Sigmoid colon (tissue), 7 donors: ENCODE data around the gene MAN2A1. TPM values are rescaled to one million over a fixed set of nuclear protein-coding genes. Genes with fewer than 3 reads are reported as not detected.

Source experiments
- DNase-seq: peaks from one replicate; pipeline ENCODE4 v3.0.0-alpha.2; 2019
- H3K27ac ChIP-seq, 4 donors: fragments of 200-600 bp; sonication (generic); one replicate each; pipeline ENCODE4 v1.5.1; 2016 to 2019; ENCODE audit warnings: mild to moderate bottlenecking in 1 of 4
- H3K27me3 ChIP-seq, 3 donors: fragments of 200-600 bp; sonication (generic); one replicate each; pipeline ENCODE4 v1.5.1; 2019; ENCODE audit warnings: mild to moderate bottlenecking in 1 of 3
- H3K36me3 ChIP-seq, 4 donors: fragments of 200-600 bp; sonication (generic); one replicate each; pipeline ENCODE4 v1.5.1; 2016 to 2019
- H3K4me1 ChIP-seq, 4 donors: fragments of 200-600 bp; sonication (generic); one replicate each; pipeline ENCODE4 v1.5.1; 2017 to 2019
- H3K4me3 ChIP-seq, 4 donors: fragments of 200-600 bp; sonication (generic); one replicate each; pipeline ENCODE4 v1.5.1; 2017 to 2019; ENCODE audit warnings: mild to moderate bottlenecking in 2 of 4, moderate library complexity in 1 of 4
- H3K9me3 ChIP-seq, 4 donors: fragments of 200-600 bp in 3 of 4; sonication (generic) in 3 of 4; one replicate each; pipeline versions ENCODE4 v1.5.1 to v1.6.1; 2013 to 2019
- EP300 ChIP-seq, 4 donors: sonication (generic); formaldehyde crosslinking; IDR thresholded peaks; one replicate each; pipeline ENCODE4 v1.6.1; 2017; ENCODE audit warnings: antibody characterized with exemption in 4 of 4
- POLR2A ChIP-seq, 2 donors: fragments of 450-650 bp; IDR thresholded peaks; one replicate each; pipeline ENCODE4 v1.6.1; 2016; ENCODE audit warnings: antibody characterized with exemption in 2 of 2, mild to moderate bottlenecking in 2 of 2, moderate library complexity in 2 of 2
- POLR2AphosphoS5 ChIP-seq, 4 donors: sonication (generic); formaldehyde crosslinking; IDR thresholded peaks; one replicate each; pipeline ENCODE4 v1.6.1; 2017; ENCODE audit warnings: antibody characterized with exemption in 4 of 4
- WGBS, 2 donors: extraction: QIAGEN DNeasy Blood & Tissue Kit; methylation state at CpG; one replicate each; pipeline ENCODE4 v1.1.7; 2013; 5-methylcytosine and 5-hydroxymethylcytosine counted together
- intact Hi-C: fragments of 100-400 bp; cut with DNase I; formaldehyde crosslinking; loops from one replicate; pipeline ENCODE4 v1.15.1; 2023
- polyA plus RNA-seq, 3 donors: library from polyadenylated mRNA; stranded (reverse); fragments of 200-250 nt; gene quantifications; one replicate each; pipeline ENCODE4 v1.2.3, GENCODE V29; 2013
- total RNA-seq, 4 donors: library from RNA; depleted of rRNA; stranded (reverse); fragments of >200 nt; gene quantifications; one replicate each; pipeline ENCODE4 v1.1.0, GENCODE V29; 2016
- TF ChIP-seq, protein P1 (sequence below), 4 experiments: fragments of 450-650 bp in 3 of 4; fragments of 200-600 bp in 1 of 4; IDR thresholded peaks; one replicate each; pipeline ENCODE4 v1.5.1; 2016 to 2019; ENCODE audit warnings: antibody characterized with exemption in 4 of 4, mild to moderate bottlenecking in 3 of 4, moderate library complexity in 2 of 4
- donor health status: healthy with polysubstance abuse.
- donor health status: Bipolar disorder and iron deficiency.
- donor health status: healthy.

MAN2A1 gene
- total and polyA plus RNA-seq, 7 donors, result 3.6 to 58.4 (median 40.2) TPM

DNA sequence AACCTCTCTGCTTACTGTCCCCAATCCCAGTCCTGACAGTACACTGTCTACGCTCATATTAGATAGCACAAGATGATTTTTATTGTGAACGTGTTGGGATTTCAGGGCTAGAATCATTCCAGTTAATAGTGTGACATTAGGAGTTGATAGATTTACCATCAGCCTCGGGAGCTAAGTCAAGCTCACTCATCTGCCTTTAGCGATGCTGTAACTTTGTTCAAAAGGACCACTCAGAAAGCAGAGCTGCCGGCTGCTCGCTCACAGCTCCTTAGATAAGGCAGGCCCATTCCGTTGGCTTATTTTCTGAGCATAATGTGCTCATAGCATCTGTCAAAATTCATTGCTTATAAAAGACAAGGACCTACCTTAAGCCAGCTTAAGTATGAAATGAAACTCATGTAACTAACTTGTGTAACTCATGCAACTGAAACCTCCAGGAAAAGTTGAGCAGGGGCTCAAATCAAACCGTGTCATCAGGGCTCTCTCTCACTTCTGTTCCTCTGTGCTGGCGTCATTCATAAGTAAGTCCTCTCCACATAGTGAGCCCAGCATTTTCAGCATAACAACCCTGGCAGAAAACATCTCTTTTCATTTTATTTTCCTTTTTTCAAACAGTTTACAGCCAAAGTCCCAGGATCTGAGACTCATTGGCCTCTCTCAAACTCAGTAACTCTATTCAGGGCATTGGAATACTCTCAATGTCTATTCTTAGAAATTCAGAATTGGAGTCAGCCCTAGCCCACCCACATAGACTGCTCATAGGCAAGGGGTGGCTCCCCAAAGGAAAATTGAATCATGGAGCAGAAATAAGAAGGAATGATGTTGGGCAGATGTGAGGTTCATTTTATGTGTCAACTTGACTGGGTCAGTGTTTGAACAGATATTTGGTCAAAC, 208.8 kb downstream of the MAN2A1 start:
- intact Hi-C loops, result no loop called here

DNA sequence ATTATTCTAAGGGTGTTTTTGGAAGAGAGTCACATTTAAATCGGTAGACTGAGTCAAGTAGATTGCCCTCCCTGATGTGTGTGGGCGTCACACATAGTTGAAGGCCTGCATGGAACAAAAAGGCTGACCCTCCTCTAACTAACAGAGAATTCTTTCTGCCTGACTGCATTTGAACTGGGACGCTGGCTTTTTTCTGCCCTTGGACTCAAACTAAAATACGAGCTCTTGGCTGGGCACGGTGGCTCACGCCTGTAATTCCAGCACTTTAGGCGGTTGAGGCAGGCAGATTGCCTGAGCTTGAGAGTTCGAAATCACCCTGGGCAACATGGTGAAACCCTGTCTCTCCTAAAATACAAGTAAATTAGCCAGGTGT, 209.4 kb downstream of the MAN2A1 start:
- Histone ChIP-seq H3K9me3 (no peaks in the 10 kb centered on the region), H3K27ac (no peak overlapping the region), H3K36me3 (no peaks in the 10 kb centered on the region), H3K27me3 (no peaks in the 10 kb centered on the region), H3K4me1 (peaks cover 0 to 6% (median 0%) of the 10 kb centered on the region in 4 donors), H3K4me3 (no peak overlapping the region)
- 87 to 90% methylated on average over 8 of the region's 8 CpGs for WGBS, 2 donors
- DNase-seq, result no peak
- intact Hi-C loops, result no loop called here
- TF ChIP-seq, protein P1, sequence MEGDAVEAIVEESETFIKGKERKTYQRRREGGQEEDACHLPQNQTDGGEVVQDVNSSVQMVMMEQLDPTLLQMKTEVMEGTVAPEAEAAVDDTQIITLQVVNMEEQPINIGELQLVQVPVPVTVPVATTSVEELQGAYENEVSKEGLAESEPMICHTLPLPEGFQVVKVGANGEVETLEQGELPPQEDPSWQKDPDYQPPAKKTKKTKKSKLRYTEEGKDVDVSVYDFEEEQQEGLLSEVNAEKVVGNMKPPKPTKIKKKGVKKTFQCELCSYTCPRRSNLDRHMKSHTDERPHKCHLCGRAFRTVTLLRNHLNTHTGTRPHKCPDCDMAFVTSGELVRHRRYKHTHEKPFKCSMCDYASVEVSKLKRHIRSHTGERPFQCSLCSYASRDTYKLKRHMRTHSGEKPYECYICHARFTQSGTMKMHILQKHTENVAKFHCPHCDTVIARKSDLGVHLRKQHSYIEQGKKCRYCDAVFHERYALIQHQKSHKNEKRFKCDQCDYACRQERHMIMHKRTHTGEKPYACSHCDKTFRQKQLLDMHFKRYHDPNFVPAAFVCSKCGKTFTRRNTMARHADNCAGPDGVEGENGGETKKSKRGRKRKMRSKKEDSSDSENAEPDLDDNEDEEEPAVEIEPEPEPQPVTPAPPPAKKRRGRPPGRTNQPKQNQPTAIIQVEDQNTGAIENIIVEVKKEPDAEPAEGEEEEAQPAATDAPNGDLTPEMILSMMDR (IDR thresholded peaks at IDR 0.05), result no peak
- TF ChIP-seq POLR2AphosphoS5 (IDR thresholded peaks at IDR 0.05) (no peak), POLR2A (IDR thresholded peaks at IDR 0.05) (no peak), EP300 (IDR thresholded peaks at IDR 0.05) (no peak)

More for the DNA sequence above, 208.8 kb downstream of the MAN2A1 start:
- Histone ChIP-seq H3K27ac (no peak overlapping the region), H3K4me1 (peaks cover 0 to 6% (median 0%) of the 10 kb centered on the region in 4 donors), H3K9me3 (no peaks in the 10 kb centered on the region), H3K36me3 (no peaks in the 10 kb centered on the region), H3K27me3 (no peaks in the 10 kb centered on the region), H3K4me3 (no peak overlapping the region)
- WGBS, 2 donors, result 83 to 87% methylated on average over 9 of the region's 9 CpGs
- no peak for DNase-seq
- TF ChIP-seq EP300 (IDR thresholded peaks at IDR 0.05), result no peak
- no peak for TF ChIP-seq POLR2AphosphoS5 (IDR thresholded peaks at IDR 0.05)
- TF ChIP-seq POLR2A (IDR thresholded peaks at IDR 0.05), result no peak
- TF ChIP-seq, protein P1 (IDR thresholded peaks at IDR 0.05), result no peak

DNA sequence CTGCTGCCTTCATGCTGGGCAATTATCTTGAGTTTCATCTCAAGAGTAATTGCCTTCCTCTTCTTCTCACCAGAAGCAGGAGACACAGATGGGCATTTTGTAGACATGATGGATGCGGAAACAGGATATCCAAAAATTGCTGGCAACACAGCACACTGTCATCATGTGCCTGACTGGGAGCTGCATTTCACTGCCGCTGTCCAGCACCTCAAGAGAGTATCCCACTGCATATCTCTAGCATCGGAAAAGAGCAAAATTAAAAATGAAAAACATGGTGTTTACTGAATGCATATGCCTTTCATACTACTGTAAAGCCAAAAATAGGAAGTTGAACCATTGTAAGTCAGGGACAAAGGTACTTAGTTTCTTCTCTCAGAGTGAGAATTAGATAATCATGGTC, 210.7 kb downstream of the MAN2A1 start:
- intact Hi-C loops, result no loop called here
- no peaks in the 10 kb centered on the region for H3K27me3 ChIP-seq
- WGBS, 2 donors, result 92 to 94% methylated on average over 3 of the region's 3 CpGs
- H3K4me1 ChIP-seq, result peaks cover 0 to 6% (median 0%) of the 10 kb centered on the region in 4 donors
- no peaks in the 10 kb centered on the region for H3K9me3 ChIP-seq
- H3K4me3 ChIP-seq, result no peak overlapping the region
- no peak overlapping the region for H3K27ac ChIP-seq
- DNase-seq, result no peak
- H3K36me3 ChIP-seq, result no peaks in the 10 kb centered on the region
- TF ChIP-seq EP300 (IDR thresholded peaks at IDR 0.05), result no peak

DNA sequence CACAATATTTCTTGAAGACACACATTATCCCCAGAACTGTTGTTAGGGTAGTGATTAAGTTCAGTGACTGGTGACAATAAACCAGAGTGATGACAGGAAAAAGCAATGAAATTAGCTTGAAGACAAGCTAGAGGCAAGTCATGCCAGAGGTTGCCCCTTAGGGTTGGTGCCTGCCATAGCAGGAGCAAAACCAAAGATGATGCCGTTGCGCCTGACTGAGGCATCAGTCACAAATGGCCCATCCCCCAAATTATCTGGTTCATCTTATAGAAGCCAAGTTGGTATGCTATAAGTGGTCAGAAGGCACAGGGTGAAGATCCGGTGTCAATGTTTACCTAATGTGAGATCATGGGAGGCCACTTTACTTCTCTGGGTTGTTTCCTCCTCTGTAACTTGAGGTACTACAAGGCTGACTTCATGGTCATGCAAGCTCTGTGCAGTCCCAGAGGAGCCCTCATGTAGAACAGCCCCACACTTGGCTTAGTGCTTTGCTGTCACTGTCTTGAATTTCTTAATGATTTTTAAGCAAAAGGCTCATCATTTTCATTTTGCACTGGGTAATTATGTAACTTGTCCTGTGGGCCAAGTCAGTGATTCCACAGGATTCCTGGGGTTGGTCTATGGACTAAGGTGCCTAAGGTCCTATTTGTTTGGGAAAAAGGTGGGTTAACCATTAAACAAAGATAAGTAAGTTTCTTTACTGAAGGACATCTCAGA, 211.3 kb downstream of the MAN2A1 start:
- H3K4me1 ChIP-seq, result peaks cover 0 to 6% (median 0%) of the 10 kb centered on the region in 4 donors
- no peak for DNase-seq
- 63 to 69% methylated on average over 3 of the region's 3 CpGs for WGBS, 2 donors
- TF ChIP-seq POLR2A (IDR thresholded peaks at IDR 0.05), result no peak
- TF ChIP-seq, protein P1 (IDR thresholded peaks at IDR 0.05), result no peak
- no peak for TF ChIP-seq EP300 (IDR thresholded peaks at IDR 0.05)
- TF ChIP-seq POLR2AphosphoS5 (IDR thresholded peaks at IDR 0.05), result no peak
- H3K27me3 ChIP-seq, result no peaks in the 10 kb centered on the region
- intact Hi-C loops, result no loop called here
- H3K4me3 ChIP-seq, result no peak overlapping the region
- no peaks in the 10 kb centered on the region for H3K9me3 ChIP-seq
- H3K36me3 ChIP-seq, result no peaks in the 10 kb centered on the region
- H3K27ac ChIP-seq, result no peak overlapping the region

DNA sequence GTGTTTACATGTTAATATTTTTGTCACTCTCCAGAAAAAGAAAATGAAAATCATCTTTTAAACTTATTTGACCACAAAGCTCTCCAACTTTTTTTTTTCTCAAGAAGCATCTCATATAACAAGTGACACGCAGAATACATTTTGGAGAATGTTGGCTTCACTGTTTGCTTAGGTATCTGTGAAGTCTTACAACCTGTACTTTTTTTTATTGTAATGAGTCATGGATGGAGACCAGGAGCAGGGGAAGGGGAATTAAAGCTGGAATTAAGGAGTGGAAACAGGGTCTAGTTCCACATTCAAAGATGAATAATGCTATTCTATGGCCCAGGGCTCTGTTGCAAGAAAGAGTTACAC, 211.9 kb downstream of the MAN2A1 start:
- H3K27me3 ChIP-seq, result no peaks in the 10 kb centered on the region
- 30 to 65% methylated on average over 1 of the region's 1 CpG for WGBS, 2 donors
- no peak for TF ChIP-seq POLR2AphosphoS5 (IDR thresholded peaks at IDR 0.05)
- no peak for TF ChIP-seq EP300 (IDR thresholded peaks at IDR 0.05)
- TF ChIP-seq, protein P1 (IDR thresholded peaks at IDR 0.05), result no peak
- no peak for TF ChIP-seq POLR2A (IDR thresholded peaks at IDR 0.05)
- H3K4me1 ChIP-seq, result peaks cover 0 to 6% (median under 1%) of the 10 kb centered on the region in 4 donors
- H3K9me3 ChIP-seq, result no peaks in the 10 kb centered on the region
- DNase-seq, result no peak
- intact Hi-C loops, result no loop called here
- H3K27ac ChIP-seq, result no peak overlapping the region
- no peaks in the 10 kb centered on the region for H3K36me3 ChIP-seq
- H3K4me3 ChIP-seq, result no peak overlapping the region
